KG1 (cell line): ENCODE results near the gene DDX39A.

ENCODE experiments used
- DNase-seq: peaks from one replicate; lab custom pipeline; 2025; lab: John Stamatoyannopoulos, UW

DDX39A gene

DNA sequence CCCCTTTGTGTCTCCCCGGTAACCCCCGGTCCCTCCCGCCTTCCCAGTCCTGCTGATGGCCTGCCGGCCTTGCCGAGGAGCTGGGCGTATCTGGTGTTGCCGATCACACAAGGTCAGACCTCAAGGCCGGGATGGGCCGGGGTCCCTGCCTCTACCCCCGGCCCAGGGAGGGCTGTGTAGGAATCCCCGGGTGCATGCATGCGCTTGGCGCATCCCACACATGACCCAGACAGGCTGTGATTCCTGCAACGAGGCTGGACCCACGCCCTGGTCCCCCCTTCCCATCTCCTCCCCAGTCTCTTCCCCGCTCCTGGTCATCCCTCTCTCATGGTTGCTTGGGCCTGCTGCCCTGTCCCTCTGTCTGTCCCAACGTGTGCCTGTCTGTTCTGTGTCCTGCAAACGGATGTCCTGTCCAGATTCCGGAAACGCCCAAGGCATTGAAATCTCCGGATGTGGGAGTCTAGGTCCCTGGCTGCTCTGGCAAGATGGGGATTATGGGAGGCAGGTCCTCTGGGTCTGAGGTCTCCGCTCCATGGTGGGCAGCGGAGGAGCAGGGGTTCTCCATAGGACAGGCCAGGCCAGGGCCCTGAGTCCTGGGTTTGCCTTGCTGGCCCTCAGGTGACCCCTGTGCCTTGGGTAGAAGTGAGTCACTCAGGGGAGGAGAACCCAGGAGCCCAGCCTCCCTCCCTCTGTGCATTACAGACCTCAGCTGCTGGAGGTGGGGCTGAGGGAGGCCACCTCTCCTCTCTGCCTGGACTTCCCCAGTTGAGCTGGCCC lies 15.6 kb upstream of the DDX39A start:
- peak; percentile 12 for DNase-seq

DNA sequence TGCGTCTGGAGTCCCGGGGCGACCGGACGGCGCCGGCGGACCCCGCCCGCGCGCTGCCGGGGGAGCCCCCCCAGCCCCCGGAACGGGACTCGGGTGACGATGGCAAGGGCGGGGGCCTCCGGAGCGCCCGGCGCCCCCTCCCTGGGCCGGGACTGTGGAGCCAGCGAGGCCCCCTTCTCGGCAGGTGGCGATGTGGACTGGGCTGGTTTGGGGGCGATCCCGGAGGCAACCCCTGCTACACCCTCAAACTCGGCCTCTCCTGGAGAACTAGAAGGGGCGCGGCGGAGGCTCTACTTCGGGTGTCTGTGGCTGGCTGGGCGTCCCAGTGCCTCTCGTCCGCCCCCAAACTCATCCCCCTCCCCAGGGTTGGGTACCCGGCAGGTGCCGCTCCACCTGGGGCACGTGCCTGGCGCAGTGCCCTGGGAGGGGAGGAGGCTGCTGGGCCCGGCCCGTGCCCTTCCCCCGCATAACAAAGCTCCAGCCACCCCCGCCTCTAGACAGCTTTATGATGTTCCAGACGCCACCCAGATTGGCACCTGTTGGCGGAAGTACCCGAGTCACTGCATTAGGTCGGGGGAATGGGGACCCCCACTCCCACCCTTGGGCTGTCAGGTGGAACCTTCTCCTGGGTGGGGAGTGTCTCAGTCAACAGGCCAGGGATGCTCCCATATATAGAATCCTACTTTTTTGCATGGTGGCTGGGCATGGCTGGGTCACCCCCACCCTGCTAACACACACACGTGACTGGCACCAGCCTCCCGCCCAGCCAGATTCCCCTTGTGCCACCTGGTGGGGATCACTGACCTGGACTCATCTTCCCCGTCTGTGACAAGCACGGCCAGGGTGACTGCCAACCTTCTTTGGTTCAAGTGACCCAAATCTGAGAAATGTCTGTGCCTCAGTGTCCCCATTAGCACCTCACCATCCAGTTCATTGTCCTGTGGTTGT lies 14.7 kb upstream of the DDX39A start:
- no peak for DNase-seq

DNA sequence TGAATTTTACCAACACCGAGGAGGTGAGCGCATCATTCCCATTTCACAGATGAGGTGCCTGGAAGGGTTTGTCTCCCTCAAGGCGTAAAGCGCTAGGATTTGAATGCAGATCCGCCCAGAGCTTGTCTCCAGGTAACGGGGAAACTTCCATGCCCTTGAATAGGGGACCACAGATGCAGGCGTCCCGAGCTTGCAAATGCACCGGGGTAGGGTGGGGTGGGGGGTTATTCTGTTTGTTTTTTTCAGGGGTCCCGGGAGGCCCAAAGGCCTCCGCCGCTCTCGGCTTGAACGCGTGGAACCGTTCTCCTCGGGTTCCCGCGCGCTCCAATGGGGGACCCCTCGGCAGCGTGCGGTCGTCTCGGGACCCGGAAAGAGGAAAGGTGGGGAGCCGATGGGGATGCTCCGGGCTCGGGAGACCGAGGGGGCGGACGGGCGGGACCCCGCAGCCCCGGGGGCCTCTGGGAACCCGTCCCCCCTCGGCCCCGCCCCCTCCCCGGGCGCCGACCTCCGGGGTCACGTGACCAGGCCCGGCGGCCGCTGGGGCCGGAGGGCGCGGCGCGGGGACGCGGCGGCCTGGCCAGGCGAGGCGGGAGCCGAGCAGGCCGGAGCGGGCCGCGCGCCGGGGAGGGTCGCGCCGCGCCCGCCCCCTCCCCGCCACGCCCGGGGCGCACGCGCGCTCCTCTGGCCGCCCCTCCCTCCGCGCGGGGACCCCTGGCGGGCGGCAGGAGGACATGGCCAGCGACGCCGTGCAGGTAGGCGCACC lies 13.8 kb upstream of the DDX39A start, which contains the start of gene PKN1:
PKN1 (plus strand) TSS at position 516 of the 763 bp plus-strand sequence; CDS start at position 732, 216 bp downstream.
- DNase-seq, result peak; percentile 18

DNA sequence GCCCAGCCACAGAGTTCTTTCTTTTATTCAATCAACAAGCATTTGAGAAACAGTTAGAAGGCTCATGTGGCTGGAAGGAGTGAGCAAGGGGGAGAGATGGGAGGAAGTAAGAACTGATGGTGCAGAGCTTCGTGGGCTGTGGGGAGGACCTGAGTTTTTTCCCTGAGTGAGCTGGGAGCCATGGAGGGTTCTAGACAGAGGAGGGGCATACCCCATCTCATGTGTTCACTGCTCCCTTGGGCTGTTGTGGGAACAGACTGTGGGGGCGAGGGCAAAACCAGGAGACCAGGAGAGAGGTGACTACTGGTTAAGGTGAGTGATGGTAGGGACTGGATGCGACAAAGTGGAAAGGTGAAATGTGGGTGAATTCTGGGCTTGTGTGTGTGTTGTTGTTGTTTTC lies 11.6 kb upstream of the DDX39A start:
- no peak for DNase-seq

DNA sequence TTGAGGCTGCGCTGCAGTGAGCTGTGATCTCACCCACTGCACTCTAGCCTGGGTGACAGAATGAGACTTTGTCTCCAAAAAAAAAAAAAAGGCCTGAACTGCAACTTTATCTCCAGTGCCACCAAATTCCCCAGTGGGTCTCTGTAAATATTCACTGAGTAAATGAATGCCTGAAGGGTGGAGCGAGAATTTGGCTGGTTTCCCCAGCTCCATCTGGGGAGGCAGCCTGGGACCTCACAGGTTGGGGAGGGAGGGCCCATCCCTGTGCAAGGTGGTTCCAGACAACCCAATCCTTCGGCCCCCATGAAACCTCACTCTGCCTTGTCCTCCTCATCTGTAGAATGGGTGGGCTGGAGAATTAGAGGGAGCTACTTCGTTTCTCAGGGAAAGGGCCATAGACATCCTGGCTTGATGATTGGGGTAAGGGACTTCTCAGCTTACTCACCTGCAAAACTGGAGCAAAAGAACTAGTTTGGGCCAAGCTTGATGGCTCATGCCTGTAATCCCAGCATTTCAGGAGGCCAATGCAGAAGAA lies 9.8 kb upstream of the DDX39A start:
- DNase-seq, result no peak

DNA sequence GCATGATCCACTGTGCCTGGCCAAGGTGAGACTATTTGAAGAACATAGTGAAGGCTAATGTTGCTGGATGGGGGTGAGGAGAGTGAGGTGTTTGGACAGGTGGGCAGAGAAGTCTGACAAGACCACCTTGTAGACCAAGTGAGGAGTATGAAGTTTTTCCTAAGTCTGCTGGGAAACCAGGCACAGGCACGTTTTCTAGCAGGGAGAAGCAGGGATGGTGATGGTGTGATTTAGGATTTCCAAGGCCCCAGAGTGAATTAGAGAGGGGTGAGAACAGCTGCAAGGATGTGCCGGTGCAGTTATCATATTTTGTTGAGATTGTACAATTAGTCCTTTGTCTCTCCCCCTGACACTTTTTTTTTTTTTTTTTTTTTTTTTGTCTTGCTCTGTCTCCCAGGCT lies 8.3 kb upstream of the DDX39A start:
- no peak for DNase-seq

DNA sequence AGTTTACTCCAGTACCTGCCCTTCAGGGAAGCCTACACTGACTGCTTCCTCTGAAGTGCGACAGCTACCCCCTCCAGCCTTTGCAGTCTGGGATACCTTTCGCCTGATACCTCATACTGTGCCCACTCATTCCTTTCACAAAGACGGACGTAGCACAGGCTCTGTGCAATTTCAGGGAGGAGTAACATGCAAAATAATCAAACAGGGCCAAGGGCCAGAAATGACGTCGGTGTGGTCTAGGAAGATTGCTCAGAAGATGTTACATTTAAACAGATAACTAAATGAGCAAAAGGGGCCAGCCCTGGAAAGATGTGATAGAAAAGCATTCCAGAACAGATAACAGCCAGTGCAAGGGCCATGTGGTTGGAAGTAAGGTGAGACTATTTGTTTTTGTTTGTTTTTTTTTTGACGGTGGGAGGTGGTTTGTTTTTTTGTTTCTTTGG lies 6.6 kb upstream of the DDX39A start:
- no peak for DNase-seq

DNA sequence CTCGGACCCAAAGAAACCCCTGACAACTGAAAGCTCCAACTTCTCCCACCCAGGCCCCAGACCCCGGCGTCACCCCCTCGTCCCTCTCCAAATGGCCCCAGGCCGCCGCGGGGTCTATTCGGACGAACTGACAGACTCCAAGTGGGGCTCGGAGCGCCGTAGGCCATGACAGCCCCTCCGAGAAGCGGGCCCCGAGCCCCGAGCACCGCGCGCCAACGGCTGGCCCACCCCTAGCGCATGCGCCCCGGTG lies 360 bp downstream of the DDX39A start:
- no peak for DNase-seq

DNA sequence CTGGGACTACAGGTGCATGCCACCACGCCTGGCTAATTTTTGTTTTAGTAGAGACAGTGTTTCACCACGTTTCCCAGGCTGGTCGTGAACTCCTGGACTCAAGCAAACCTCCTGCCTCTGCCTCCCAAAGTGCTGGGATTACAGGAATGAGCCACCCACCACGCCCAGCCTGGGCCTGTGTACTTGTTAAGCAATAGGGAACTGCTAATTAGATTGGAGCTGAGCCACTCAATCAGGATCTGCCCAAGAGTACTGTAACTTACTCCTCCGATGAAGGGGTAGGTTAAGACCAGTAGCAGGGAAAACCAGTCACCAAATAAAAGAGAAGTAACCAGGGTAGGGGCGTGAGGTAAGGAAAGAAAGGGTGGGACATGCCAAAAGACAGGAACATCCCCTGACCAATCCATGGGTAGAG lies 2.3 kb downstream of the DDX39A start:
- no peak for DNase-seq

DNA sequence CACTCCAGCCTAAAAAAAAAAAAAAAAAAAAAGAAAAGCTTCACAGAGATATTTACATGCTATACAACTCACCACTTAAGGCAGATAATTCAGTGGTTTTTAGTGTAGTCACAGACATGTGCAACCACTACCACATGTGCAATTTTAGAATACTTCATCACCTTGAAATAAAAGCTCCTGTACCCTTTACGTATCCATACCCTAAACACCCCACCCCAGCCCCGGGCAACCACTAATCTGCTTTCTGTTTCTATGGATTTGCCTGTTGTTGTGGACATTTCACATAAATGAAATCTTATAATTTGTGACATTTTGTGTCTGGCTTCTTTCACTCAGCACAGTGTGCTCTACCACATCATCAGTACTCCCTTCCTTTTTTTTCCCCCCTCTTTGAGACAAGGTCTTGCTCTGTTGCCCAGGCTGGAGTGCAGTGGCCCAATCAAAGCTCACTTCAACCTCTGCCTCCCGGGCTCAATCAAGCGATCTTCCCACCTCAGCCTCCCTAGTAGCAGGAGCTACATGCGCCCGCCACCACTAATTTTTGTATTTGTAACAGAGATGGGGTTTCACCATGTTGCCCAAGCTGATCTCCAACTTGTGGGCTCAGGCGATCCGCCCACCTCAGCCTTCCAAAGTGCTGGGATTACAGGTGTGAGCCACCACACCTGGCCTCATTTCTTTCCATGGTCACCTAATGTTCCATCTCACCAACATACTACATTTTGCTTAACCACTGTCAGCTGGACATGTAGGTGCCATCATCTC lies 4.0 kb downstream of the DDX39A start:
- no peak for DNase-seq

DNA sequence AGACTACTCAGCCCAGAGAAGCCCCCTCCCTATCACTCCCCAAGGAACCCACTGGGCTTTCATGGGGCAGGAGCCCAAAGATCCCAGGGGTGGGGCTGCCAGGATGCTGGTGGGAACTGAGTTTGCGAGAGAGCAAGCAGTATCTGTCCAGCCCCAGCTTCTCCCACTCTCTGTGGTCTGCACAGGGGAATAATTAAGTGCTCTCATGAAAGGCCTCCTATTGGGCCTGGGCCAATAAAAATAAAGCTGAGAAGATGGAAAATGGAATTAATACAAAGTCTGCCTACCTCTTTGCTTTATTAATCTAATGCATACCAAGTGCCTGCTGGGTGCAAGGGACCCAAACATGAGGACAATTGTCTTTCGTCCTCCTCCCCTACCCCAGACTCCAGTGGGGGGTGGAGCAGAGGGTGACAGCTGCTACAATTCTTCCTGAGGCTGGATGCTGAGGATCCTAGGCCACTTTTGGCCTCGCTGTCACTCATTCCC lies 5.4 kb downstream of the DDX39A start:
- DNase-seq, result no peak

DNA sequence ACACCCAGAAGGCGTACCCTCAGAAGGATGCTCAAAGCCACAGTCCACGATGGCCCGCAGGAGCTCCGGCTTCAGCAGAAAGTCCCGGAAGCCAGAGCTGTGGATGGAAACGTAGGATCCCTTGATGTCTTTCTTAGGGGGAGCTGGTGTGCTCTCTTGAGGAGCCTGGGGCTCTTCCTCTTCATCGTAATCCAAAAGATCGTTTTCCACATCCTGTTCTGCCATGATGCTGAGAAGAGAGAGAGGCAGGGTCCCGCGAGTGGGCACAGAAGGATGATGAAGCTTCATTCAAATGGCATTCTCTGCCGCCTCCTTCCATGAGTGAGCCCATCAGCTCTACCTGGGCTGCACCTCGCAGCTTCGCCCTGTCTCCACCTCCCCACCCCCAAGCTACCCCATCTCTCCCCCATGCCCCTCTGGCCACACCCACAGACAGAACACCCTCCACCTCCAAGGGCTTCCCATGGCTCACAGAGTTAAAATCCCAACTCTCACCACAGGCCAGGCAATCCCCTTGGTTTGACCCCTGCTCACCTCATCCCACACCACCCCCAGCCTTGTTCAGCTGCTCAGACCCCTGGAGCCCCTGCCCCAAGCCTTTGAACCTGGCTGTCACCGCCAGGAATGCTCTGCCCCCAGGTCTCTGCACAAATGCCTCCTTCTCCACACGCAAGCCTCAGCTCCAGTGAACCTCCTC lies 6.0 kb downstream of the DDX39A start:
- no peak for DNase-seq

DNA sequence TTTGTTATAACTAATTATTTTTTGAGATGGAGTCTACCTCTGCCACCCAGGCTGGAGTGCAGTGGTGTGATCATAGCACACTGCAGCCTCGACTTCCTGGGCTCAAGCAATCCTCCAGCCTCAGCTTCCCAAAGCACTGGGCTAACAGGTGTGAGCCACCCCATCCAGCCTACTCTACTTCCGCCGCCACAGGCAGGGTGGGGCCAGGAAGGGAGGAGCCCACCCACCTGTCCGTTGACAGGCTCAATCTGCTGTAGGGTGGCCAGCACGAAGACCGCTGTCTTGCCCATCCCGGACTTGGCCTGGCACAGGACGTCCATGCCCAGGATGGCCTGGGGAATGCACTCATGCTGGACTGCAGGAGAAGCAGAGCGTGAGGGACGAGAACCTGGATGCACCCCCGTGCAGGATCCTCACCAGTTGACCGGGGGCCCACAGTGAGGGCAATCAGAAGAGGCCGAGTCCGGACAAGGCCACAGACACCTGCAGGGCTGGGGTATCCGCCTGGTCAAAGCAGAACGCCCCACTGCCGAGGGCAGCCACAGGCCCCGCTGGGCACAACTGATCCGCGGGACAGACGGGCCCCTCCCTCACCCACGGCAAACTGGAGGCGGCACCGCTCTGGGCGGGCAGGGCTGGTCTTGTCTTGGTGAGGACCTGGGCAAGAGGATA lies 6.7 kb downstream of the DDX39A start:
- no peak for DNase-seq

DNA sequence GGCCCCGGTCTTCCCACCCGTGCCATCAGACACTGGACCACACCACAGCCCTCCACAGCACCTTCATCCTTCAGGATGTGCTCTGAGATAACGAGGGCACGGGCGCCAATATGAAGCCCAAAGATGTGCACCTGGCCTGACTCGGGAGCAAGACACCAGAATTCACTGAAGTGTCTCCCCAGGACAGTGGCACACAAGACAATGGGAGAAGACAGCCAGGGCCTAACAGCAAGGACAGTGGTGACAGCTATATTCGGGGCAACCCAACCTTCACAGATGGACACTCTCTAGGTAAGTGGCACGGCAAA lies 7.2 kb downstream of the DDX39A start:
- DNase-seq, result no peak

DNA sequence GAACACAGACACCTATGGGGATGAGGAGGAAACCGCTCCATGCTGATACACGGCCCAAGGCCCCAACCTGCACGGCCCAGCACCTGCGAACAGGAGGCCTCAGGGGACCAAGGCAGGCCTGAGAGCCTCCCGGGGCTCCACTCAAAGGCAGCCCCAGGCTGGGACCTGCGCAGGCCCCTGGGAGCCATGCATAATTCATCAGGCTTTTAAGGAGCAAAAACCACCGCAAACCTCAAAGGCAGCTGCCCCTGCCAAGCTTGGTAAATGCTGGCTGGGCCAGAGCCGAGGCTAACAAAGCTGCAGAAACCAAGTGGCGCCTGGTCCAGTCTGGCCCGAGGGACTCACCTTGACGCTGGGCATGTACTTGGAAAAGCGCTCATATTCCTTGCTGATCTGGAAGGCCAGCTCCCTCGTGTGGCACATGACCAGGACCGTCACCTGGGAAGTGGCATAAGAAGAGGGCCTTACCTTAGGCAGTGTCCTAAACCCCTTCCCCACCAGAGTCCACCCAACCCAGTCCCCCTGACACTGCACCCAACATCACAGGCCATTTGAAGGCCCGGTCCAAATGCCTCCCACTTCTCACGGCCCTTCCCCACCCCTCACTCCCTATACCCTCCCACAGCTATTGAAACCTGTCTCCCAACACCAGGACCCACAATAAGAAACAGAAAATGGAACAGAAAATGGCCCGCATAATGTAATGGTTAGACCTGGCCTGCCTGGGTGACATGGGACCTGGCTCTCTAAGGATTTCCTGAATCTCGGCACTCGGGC lies 7.8 kb downstream of the DDX39A start:
- no peak for DNase-seq

DNA sequence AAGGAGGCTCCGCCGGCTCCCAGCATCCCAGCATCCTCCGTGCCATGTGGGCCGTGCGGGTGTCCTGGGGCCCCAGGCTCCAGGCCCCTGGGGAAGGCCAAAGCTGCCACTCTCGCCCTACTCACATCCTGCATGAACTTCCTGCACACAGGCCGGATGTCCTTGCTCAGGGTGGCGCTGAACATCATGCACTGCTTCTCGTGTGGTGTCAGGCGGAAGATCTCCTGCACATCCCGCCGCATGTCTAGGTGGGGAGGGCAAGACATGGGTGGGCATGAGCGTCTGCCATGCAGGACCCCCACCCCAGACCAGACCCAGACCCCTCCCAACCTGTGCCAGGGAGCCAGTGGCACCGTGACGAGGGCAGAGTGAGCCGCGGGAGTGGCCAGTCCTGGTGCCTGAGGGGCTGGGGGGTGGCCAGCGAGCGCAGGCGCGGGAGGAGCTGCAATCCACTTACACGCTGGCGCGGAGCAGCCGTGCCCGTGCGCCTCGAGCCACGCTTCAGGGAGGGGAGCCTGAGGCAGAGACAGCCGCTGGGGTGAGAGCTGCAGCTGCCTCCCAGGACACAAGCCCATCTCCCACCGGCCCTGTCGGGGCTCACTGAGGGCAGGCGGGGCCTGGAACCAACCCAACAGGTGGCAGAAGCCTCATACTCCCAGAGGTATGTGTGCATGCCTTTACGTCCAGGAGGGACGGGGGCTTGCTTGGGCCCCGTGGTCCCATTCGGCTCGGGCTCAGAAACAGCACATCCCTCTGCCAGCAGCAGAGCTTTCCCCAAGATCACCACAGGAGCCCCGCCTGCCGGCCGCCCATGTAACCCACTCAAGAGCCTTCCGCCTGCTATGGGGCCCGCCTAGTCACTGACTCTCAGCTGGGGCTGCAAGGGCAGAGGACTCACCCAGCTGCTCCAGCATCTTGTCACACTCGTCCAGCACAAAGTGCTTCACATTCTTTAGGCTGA lies 8.8 kb downstream of the DDX39A start:
- DNase-seq, result no peak

DNA sequence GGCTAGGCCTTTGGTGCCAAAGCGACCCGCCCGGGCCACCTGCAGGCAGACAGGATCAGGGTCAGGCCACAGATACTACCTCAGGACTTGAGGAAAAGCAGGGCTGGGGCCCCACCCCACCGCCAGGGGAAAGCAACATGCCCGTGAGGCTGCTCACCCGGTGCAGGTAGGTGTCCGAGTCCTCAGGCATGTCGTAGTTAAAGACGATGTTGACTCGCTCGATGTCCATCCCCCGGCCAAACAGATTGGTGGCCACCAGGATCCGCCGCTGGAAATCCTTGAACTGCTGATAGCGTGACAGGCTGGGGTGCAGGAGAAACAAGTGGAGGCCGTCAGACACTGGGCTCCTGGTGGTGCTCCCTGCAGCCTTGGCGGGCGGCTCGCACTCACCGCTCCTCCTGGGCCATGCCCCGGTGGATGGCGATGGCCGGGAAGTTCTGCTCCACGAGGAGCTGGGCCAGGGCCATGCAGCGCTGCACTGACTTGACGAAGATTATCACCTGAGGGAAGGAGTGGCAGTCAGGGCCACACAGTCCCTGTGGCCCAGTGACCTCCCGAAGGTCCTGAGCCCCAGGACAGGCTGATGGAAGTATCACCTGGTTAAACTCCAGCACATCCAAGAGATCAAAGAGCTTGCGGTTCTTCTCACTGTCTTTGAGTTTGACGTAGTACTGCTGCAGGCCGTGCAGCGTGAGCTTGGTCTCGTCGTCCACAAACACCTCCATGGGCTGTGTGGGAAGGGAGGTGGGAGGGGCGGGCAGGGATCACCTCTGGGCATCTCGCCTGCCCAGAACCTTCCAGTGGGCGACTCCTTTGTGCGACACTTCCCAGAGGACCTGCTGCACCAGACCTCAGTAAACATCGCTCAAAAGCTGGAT lies 9.8 kb downstream of the DDX39A start:
- DNase-seq, result no peak
